D721Med (cell line): ENCODE results near the gene SMAD4.

ENCODE experiments used
- DNase-seq: peaks from one replicate; pipeline ENCODE4 v3.0.0; 2011; ENCODE audit warnings: low spot score; ENCODE audit not compliant: insufficient read length
- FAIRE-seq: peaks from 2 replicates; lab custom pipeline; 2011; peaks lifted over from hg19 to GRCh38; lab: Jason Lieb, UNC
- CTCF ChIP-seq: IDR thresholded peaks from 2 replicates; pipeline ENCODE4 v1.5.1; 2012; ENCODE audit warnings: mild to moderate bottlenecking, control low read depth; ENCODE audit not compliant: insufficient read depth; ENCODE audit errors: missing control alignments

SMAD4 gene

GRCh38 chr18:51021226-51021965 lies 8.6 kb upstream of the SMAD4 start:
- DNase-seq (no peak), FAIRE-seq (no peak)
- TF ChIP-seq CTCF = no peak

GRCh38 chr18:51025512-51025911 lies 4.5 kb upstream of the SMAD4 start:
- no peak for FAIRE-seq

GRCh38 chr18:51028201-51028805 lies 1.7 kb upstream of the SMAD4 start:
- FAIRE-seq = peak; percentile 93
- no peak for TF ChIP-seq CTCF
- no peak for DNase-seq

More at GRCh38 chr18:51025512-51025911, 4.5 kb upstream of the SMAD4 start:
- no peak for TF ChIP-seq CTCF
- no peak for DNase-seq

- FAIRE-seq (peak; percentile 56), DNase-seq (no peak)
- no peak for TF ChIP-seq CTCF
Observed at GRCh38 chr18:51029378-51029693, 677 bp upstream of the SMAD4 start.

DNA sequence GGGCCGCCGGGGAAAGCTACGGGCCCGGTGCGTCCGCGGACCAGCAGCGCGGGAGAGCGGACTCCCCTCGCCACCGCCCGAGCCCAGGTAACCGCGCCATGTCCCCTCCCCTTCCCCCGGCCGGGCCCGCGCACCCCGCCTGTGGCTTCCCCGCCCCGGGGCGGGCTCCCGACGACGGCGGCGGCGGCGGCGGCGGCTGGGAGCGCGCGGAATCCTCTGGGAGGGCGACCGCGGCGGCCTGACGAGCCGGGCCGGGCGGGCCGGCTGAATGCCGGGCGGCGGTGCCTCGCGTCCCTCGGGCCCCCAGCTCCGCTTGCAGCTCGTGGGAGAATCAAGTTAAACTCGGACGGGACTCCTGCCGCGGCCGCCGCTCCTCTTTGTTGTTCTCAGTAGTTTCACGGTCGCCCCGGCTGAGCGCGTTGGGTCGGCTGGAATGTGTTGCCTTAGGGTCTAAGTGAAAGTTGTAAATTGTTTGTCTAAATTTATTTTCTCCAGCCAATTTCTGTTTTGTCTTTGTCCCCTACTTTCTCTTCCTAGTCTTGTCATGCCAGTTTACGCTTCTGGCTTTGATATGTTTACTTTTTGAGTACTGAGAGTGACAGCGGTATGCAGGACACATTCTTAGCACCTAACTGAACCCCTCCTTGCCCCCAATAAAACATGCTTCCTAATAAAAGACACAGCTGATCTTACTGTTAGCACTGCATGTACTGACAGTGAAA lies 685 bp downstream of the SMAD4 start:
- FAIRE-seq (peak; percentile 66), DNase-seq (peak; percentile 43)
- no peak for TF ChIP-seq CTCF

DNA sequence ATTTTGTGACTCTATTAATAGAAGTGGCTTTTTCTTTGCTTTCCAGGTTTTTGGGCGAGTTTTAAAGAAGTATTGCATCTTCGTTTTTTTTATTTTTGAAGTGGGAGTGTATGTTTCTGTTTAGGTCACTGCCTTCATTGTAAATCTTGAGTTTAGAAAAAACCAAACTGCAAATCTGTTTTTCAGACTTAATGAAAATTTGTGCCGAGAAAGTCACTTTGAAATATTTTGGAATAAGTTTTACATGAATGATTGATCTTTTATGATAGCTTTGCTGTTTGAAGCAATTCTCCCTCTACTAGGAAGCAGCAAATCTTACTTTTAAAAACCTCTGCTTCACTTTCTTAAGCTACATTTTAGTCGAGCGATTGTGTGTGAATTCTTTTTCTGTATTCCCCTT lies 2.2 kb downstream of the SMAD4 start:
- TF ChIP-seq CTCF = no peak
- DNase-seq (no peak), FAIRE-seq (peak; percentile 58)
